H1 (cell line): ENCODE results near the gene CYGB. TPM values are rescaled to one million over a fixed set of nuclear protein-coding genes. Genes with fewer than 3 reads are reported as not detected.

ENCODE experiments used
- CTCF ChIA-PET: fragments of 300-600 bp; sonication (Branson Sonifier 250); formaldehyde crosslinking; loops from one replicate; lab custom pipeline; 2021; ENCODE audit not compliant: partially characterized antibody; lab: Charles Lee
- POLR2A ChIA-PET: fragments of 300-600 bp; sonication (Branson Sonifier 250); formaldehyde crosslinking; loops from one replicate; lab custom pipeline; 2021; ENCODE audit warnings: inconsistent platforms; ENCODE audit not compliant: partially characterized antibody; lab: Charles Lee
- DNase-seq, 2 experiments: peaks; one replicate each; pipeline versions ENCODE4 v3.0.0 to v3.0.0-alpha.2; 2010 to 2022; ENCODE audit warnings: low spot score in 2 of 2, low read depth in 1 of 2, mixed read lengths in 1 of 2
- FAIRE-seq: peaks from 2 replicates; lab custom pipeline; 2011; peaks lifted over from hg19 to GRCh38; lab: Jason Lieb, UNC
- H2AFZ ChIP-seq: 2 replicates; pipeline ENCODE4 v1.8.1; 2012; ENCODE audit warnings: low read length, inconsistent platforms
- H2AK5ac ChIP-seq: 2 replicates; pipeline ENCODE4 v1.6.1; 2013; ENCODE audit warnings: low read depth, low read length
- H2BK120ac ChIP-seq: replicated peaks from 2 replicates; pipeline ENCODE3; 2013; ENCODE audit warnings: low read depth, low read length, inconsistent platforms
- H2BK12ac ChIP-seq: 2 replicates; pipeline ENCODE4 v1.6.1; 2013; ENCODE audit warnings: low read depth, low read length
- H2BK15ac ChIP-seq: 2 replicates; pipeline ENCODE4 v1.6.1; 2013; ENCODE audit warnings: low read length
- H2BK20ac ChIP-seq: 2 replicates; pipeline ENCODE4 v1.6.1; 2013; ENCODE audit warnings: low read length
- H2BK5ac ChIP-seq: 2 replicates; pipeline ENCODE4 v1.6.1; 2013; ENCODE audit warnings: low read depth, low read length
- H3K14ac ChIP-seq: 2 replicates; pipeline ENCODE4 v1.6.1; 2013; ENCODE audit warnings: inconsistent platforms; ENCODE audit not compliant: insufficient read length
- H3K18ac ChIP-seq: 2 replicates; pipeline ENCODE4 v1.6.1; 2013; ENCODE audit warnings: low read length; ENCODE audit errors: extremely low read depth
- H3K23ac ChIP-seq: 2 replicates; pipeline ENCODE4 v1.6.1; 2013; ENCODE audit warnings: inconsistent platforms; ENCODE audit not compliant: insufficient read length
- H3K23me2 ChIP-seq: 2 replicates; pipeline ENCODE4 v1.6.1; 2013; ENCODE audit warnings: low read depth, low read length
- H3K27ac ChIP-seq: 2 replicates; pipeline ENCODE4 v1.6.1; 2011; ENCODE audit warnings: low read depth, low read length, inconsistent platforms
- H3K27me3 ChIP-seq, 4 experiments: replicated peaks in 1 of 4; 1 replicate in 1 of 4; 2 replicates in 3 of 4; pipeline versions ENCODE4 v1.6.1 to v1.8.1; 2011 to 2013; ENCODE audit warnings: low read length in 3 of 4, mild to moderate bottlenecking in 3 of 4, inconsistent platforms in 2 of 4, mixed read lengths in 2 of 4, moderate library complexity in 1 of 4; ENCODE audit not compliant: control insufficient read depth in 3 of 4, insufficient read depth in 3 of 4; ENCODE audit errors: extremely low read depth in 1 of 4
- H3K36me3 ChIP-seq, 4 experiments: 2 replicates each; pipeline versions ENCODE4 v1.6.1 to v1.8.1; 2011 to 2013; ENCODE audit warnings: mild to moderate bottlenecking in 4 of 4, low read length in 3 of 4, moderate library complexity in 2 of 4, control low read depth in 1 of 4, inconsistent platforms in 1 of 4; ENCODE audit not compliant: insufficient read depth in 4 of 4, control insufficient read depth in 2 of 4
- H3K4ac ChIP-seq: replicated peaks from 2 replicates; pipeline ENCODE3; 2013; ENCODE audit warnings: low read length, low read depth, mixed read lengths, inconsistent platforms; ENCODE audit not compliant: insufficient read length
- H3K4me1 ChIP-seq, 4 experiments: replicated peaks in 1 of 4; 1 replicate in 1 of 4; 2 replicates in 3 of 4; pipeline versions ENCODE4 v1.6.1 to v1.8.1; 2011 to 2013; ENCODE audit warnings: low read length in 3 of 4, inconsistent platforms in 2 of 4, mixed read lengths in 1 of 4; ENCODE audit not compliant: insufficient read depth in 4 of 4, control insufficient read depth in 3 of 4
- H3K4me2 ChIP-seq, 2 experiments: 2 replicates each; pipeline versions ENCODE4 v1.6.1 to v1.8.1; 2011 to 2013; ENCODE audit warnings: low read depth in 2 of 2, low read length in 2 of 2, control low read depth in 1 of 2, inconsistent platforms in 1 of 2, mild to moderate bottlenecking in 1 of 2; ENCODE audit not compliant: insufficient read depth in 1 of 2
- H3K4me3 ChIP-seq, 4 experiments: fragments of 200-600, 300-600 bp in 1 of 4; sonication (generic), shearing (Covaris generic), sonication (Bioruptor Twin) in 1 of 4; 2 replicates each; pipeline versions ENCODE4 v1.5.1 to v1.8.1; 2011 to 2016; ENCODE audit warnings: low read length in 4 of 4, low read depth in 3 of 4, control low read depth in 2 of 4, inconsistent platforms in 2 of 4, mild to moderate bottlenecking in 2 of 4, mixed read lengths in 1 of 4, moderate library complexity in 1 of 4; ENCODE audit not compliant: insufficient read depth in 2 of 4; ENCODE audit errors: extremely low read depth in 1 of 4
- H3K56ac ChIP-seq: replicated peaks from 2 replicates; pipeline ENCODE3; 2013; ENCODE audit warnings: low read depth, mild to moderate bottlenecking, mixed read lengths, low read length, inconsistent platforms; ENCODE audit not compliant: insufficient read length
- H3K79me1 ChIP-seq: 2 replicates; pipeline ENCODE4 v1.6.1; 2013; ENCODE audit warnings: low read depth, low read length, control low read depth
- H3K79me2 ChIP-seq, 2 experiments: 2 replicates each; pipeline versions ENCODE4 v1.6.1 to v1.8.1; 2012 to 2013; ENCODE audit warnings: low read length in 2 of 2, mild to moderate bottlenecking in 2 of 2, inconsistent platforms in 1 of 2; ENCODE audit not compliant: insufficient read depth in 2 of 2, control insufficient read depth in 1 of 2
- H3K9ac ChIP-seq, 4 experiments: replicated peaks in 1 of 4; 1 replicate in 1 of 4; 2 replicates in 3 of 4; pipeline versions ENCODE4 v1.6.1 to v1.8.1; 2011 to 2013; ENCODE audit warnings: low read depth in 3 of 4, low read length in 3 of 4, control low read depth in 2 of 4, mild to moderate bottlenecking in 2 of 4, moderate library complexity in 2 of 4, inconsistent platforms in 1 of 4; ENCODE audit errors: extremely low read depth in 1 of 4
- H3K9me3 ChIP-seq, 2 experiments: 2 replicates each; pipeline versions ENCODE4 v1.6.1 to v1.8.1; 2012 to 2013; ENCODE audit warnings: mild to moderate bottlenecking in 2 of 2, moderate library complexity in 2 of 2, control low read depth in 1 of 2, inconsistent platforms in 1 of 2, low read depth in 1 of 2, low read length in 1 of 2, mixed read lengths in 1 of 2; ENCODE audit not compliant: insufficient read depth in 2 of 2
- H4K20me1 ChIP-seq, 2 experiments: replicated peaks in 1 of 2; 2 replicates each; pipeline versions ENCODE3 to v1.8.1; 2011 to 2013; ENCODE audit warnings: inconsistent platforms in 2 of 2, low read length in 2 of 2, mild to moderate bottlenecking in 1 of 2; ENCODE audit not compliant: insufficient read depth in 2 of 2, control insufficient read depth in 1 of 2
- H4K5ac ChIP-seq: 2 replicates; pipeline ENCODE4 v1.6.1; 2013; ENCODE audit warnings: low read length, low read depth, mixed read lengths, inconsistent platforms; ENCODE audit not compliant: insufficient read length
- H4K8ac ChIP-seq: 2 replicates; pipeline ENCODE4 v1.8.0; 2013; ENCODE audit warnings: mild to moderate bottlenecking, moderate library complexity, low read length, inconsistent platforms; ENCODE audit not compliant: insufficient read depth; ENCODE audit errors: extremely low read depth
- H4K91ac ChIP-seq: replicated peaks from 2 replicates; pipeline ENCODE3; 2013; ENCODE audit warnings: low read length, mixed read lengths, inconsistent platforms; ENCODE audit not compliant: insufficient read length
- CBX8 ChIP-seq: fragments of 300-800, 300-1000 bp; sonication (generic); IDR thresholded peaks from 2 replicates; pipeline ENCODE4 v1.7.1; 2016; ENCODE audit warnings: low read depth, low read length, borderline replicate concordance
- CREB1 ChIP-seq: IDR thresholded peaks from 2 replicates; pipeline ENCODE4 v1.6.1; 2012; ENCODE audit warnings: inconsistent platforms
- EP300 ChIP-seq, 2 experiments: IDR thresholded peaks; 1 replicate in 1 of 2; 2 replicates in 1 of 2; pipeline ENCODE4 v1.6.1; 2011 to 2012; ENCODE audit warnings: low read depth in 2 of 2, low read length in 2 of 2, mild to moderate bottlenecking in 2 of 2, borderline replicate concordance in 1 of 2, inconsistent platforms in 1 of 2, moderate library complexity in 1 of 2
- KDM4A ChIP-seq: IDR thresholded peaks from one replicate; pipeline ENCODE4 v1.7.1; 2012; ENCODE audit warnings: low read depth, mild to moderate bottlenecking, moderate library complexity, low read length, inconsistent platforms; ENCODE audit not compliant: severe bottlenecking
- MAFK ChIP-seq: IDR thresholded peaks from 2 replicates; pipeline ENCODE4 v1.6.1; 2012; ENCODE audit warnings: low read depth, mild to moderate bottlenecking, improper control_type of control experiment, low read length
- PHF8 ChIP-seq: fragments of 200-600 bp; sonication (generic); conservative IDR thresholded peaks from 2 replicates; pipeline ENCODE4 v1.7.1; 2012; ENCODE audit warnings: low read depth, mild to moderate bottlenecking, inconsistent platforms, low read length, moderate library complexity
- RBBP5 ChIP-seq: IDR thresholded peaks from 2 replicates; pipeline ENCODE4 v1.7.1; 2012; ENCODE audit warnings: low read depth, mild to moderate bottlenecking, inconsistent platforms, low read length, moderate library complexity, borderline replicate concordance
- SP1 ChIP-seq: IDR thresholded peaks from 2 replicates; pipeline ENCODE4 v1.6.1; 2011; ENCODE audit warnings: low read depth, low read length
- WGBS, 2 experiments: shearing (Covaris generic) in 1 of 2; methylation state at CpG; one replicate each; pipeline versions ENCODE4 v1.1.6 to v1.1.7; 2013 to 2015; ENCODE audit warnings: low lambda C conversion rate in 2 of 2, mixed read lengths in 2 of 2, inconsistent platforms in 1 of 2, low coverage in 1 of 2, missing lambda C conversion rate in 1 of 2; ENCODE audit not compliant: insufficient replicate concordance in 2 of 2, insufficient coverage in 1 of 2, insufficient read length in 1 of 2; ENCODE audit errors: extremely low coverage in 1 of 2, missing lambda C conversion rate in 1 of 2; 5-methylcytosine and 5-hydroxymethylcytosine counted together
- polyA plus RNA-seq, 7 experiments: library from polyadenylated mRNA; depleted of rRNA in 3 of 7; stranded (reverse) in 5 of 7; unstranded in 2 of 7; fragments of >200 nt in 5 of 7; fragments of 200-250 nt in 2 of 7; gene quantifications; 1 replicate in 5 of 7; 2 replicates in 1 of 7; 4 replicates in 1 of 7; pipeline versions ENCODE4 v1.2.1 to v1.2.3, GENCODE V29; 2011 to 2013; ENCODE audit warnings: missing spikeins in 2 of 7, mixed read lengths in 2 of 7
- total RNA-seq: library from RNA; stranded (reverse); fragmentation: NEBNext Ultra II Directional; extraction: Animal tissue kit (Norgen Biotek cat#: 25700); gene quantifications from 2 replicates; pipeline ENCODE4 v1.2.1, GENCODE V29; 2021
- TF ChIP-seq, protein P1 (sequence below), 3 experiments: IDR thresholded peaks; 1 replicate in 2 of 3; 2 replicates in 1 of 3; pipeline versions ENCODE4 v1.5.1 to v1.6.1; 2011; ENCODE audit warnings: low read length in 3 of 3, mild to moderate bottlenecking in 3 of 3, inconsistent platforms in 2 of 3, low read depth in 1 of 3, moderate library complexity in 1 of 3; ENCODE audit not compliant: insufficient read depth in 1 of 3; ENCODE audit errors: control extremely low read depth in 1 of 3

CYGB gene
- total and polyA plus RNA-seq, 2 of the 8 experiments (the other 6 are each of a cell fraction or from before 2014, with no cell fraction given) = 2.7 to 3.7 TPM

GRCh38 chr17:76528528-76529223, 8.8 kb downstream of the CYGB start:
- no peak overlapping the region for H2BK5ac ChIP-seq
- no peak overlapping the region for H3K4me2 ChIP-seq
- peak overlapping the region; percentile 21 for H4K5ac ChIP-seq
- CTCF ChIA-PET = interaction anchor here (0.7 to 4.9 kb wide), 22 partner anchors 8 to 864 kb away, joined by 3 to 41 read pairs (median 4); partner anchors contain the start of genes AANAT and PRCD
- WGBS, 2 experiments = 92% methylated on average over 25 of the region's 31 CpGs; no CpG with 5 or more reads in 1 of the 2 experiments
- H2BK15ac ChIP-seq = no peak overlapping the region
- H3K23me2 ChIP-seq = no peaks in the 10 kb centered on the region
- POLR2A ChIA-PET = interaction anchor here (1.1 to 5.1 kb wide), 6 partner anchors 8 to 38 kb away, joined by 3 to 30 read pairs (median 4); partner anchors contain the start of gene PRCD
- no peak overlapping the region for H3K27ac ChIP-seq
- H3K27me3 ChIP-seq = peaks cover 0 to under 1% (median 0%) of the 10 kb centered on the region in 4 experiments; a peak in 2 of 7 replicates
- 0 out of 2 replicates have a peak overlapping the region, but pooled peaks have one; percentile 39 for H2BK12ac ChIP-seq
- no peak for DNase-seq
- no peak overlapping the region for H3K23ac ChIP-seq
- no peak overlapping the region for H3K9ac ChIP-seq
- no peak for FAIRE-seq
- no peaks in the 10 kb centered on the region for H3K9me3 ChIP-seq
- no peak overlapping the region for H3K14ac ChIP-seq
- H4K20me1 ChIP-seq = no peaks in the 10 kb centered on the region
- no peak overlapping the region for H2AK5ac ChIP-seq
- H3K4me1 ChIP-seq = peaks cover 0 to 29% (median 22%) of the 10 kb centered on the region in 4 experiments; a peak in 6 of 7 replicates
- H3K4ac ChIP-seq = peak overlapping the region; percentile 69
- H2BK120ac ChIP-seq = no peak overlapping the region
- H3K36me3 ChIP-seq = no peaks in the 10 kb centered on the region
- H2AFZ ChIP-seq = no peak overlapping the region
- H2BK20ac ChIP-seq = peak overlapping the region; percentile 87; the same call in 1 of the 2 replicates
- H4K8ac ChIP-seq = no peak overlapping the region
- H3K18ac ChIP-seq = no peak overlapping the region; the same call in 1 of the 2 replicates
- H3K79me1 ChIP-seq = no peaks in the 10 kb centered on the region; the same call in 1 of the 2 replicates
- no peak overlapping the region for H3K56ac ChIP-seq
- no peak overlapping the region for H3K4me3 ChIP-seq
- no peak overlapping the region for H4K91ac ChIP-seq
- no peaks in the 10 kb centered on the region for H3K79me2 ChIP-seq
- TF ChIP-seq CREB1 = no peak
- TF ChIP-seq, protein P1, sequence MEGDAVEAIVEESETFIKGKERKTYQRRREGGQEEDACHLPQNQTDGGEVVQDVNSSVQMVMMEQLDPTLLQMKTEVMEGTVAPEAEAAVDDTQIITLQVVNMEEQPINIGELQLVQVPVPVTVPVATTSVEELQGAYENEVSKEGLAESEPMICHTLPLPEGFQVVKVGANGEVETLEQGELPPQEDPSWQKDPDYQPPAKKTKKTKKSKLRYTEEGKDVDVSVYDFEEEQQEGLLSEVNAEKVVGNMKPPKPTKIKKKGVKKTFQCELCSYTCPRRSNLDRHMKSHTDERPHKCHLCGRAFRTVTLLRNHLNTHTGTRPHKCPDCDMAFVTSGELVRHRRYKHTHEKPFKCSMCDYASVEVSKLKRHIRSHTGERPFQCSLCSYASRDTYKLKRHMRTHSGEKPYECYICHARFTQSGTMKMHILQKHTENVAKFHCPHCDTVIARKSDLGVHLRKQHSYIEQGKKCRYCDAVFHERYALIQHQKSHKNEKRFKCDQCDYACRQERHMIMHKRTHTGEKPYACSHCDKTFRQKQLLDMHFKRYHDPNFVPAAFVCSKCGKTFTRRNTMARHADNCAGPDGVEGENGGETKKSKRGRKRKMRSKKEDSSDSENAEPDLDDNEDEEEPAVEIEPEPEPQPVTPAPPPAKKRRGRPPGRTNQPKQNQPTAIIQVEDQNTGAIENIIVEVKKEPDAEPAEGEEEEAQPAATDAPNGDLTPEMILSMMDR (IDR thresholded peaks at IDR 0.05; ENCODE audit: control extremely low read depth in 1 of 3, insufficient read depth in 1 of 3, low read depth in 1 of 3, low read length in 3 of 3) = no peak
- no peak for TF ChIP-seq PHF8
- TF ChIP-seq SP1 = no peak
- no peak for TF ChIP-seq EP300 (IDR thresholded peaks at IDR 0.05; ENCODE audit: borderline replicate concordance in 1 of 2, low read depth in 2 of 2, low read length in 2 of 2)
- no peak for TF ChIP-seq CBX8
- TF ChIP-seq MAFK = no peak
- TF ChIP-seq RBBP5 = no peak
- no peak for TF ChIP-seq KDM4A
